B cell (primary cell): ENCODE data around the gene PLPP3. TPM values are rescaled to one million over a fixed set of nuclear protein-coding genes. Genes with fewer than 3 reads are reported as not detected.
A peak's percentile ranks its signal among the peaks of the same experiment; 100 is the strongest.

Experiments used
- ATAC-seq: fragments of 200-7000 bp; cut with Tn5 transposase; one replicate; pipeline ENCODE4 v1.10.0; 2021; ENCODE audit warnings: low read depth, mild to moderate bottlenecking, moderate number of reproducible peaks, moderate library complexity
- CTCF ChIA-PET: fragments of 350-600 bp; sonication (Branson Sonifier 250); formaldehyde crosslinking; loops from one replicate; lab custom pipeline; 2021; ENCODE audit warnings: antibody characterized with exemption, inconsistent platforms; lab: Charles Lee
- POLR2A ChIA-PET: fragments of 350-600 bp; sonication (Branson Sonifier 250); formaldehyde crosslinking; loops from one replicate; lab custom pipeline; 2021; ENCODE audit warnings: antibody characterized with exemption; lab: Charles Lee
- DNase-seq: peaks from one replicate; pipeline ENCODE4 v3.0.0; 2013
- H2AFZ ChIP-seq: 2 replicates; pipeline ENCODE4 v1.6.1; 2012; ENCODE audit warnings: mild to moderate bottlenecking, low read depth, low read length; ENCODE audit not compliant: insufficient read depth, poor library complexity, severe bottlenecking
- H3K27ac ChIP-seq, 2 donors: 1 replicate in 1 of 2; 2 replicates in 1 of 2; pipeline ENCODE4 v1.5.1; 2012 to 2013; ENCODE audit warnings: low read length in 2 of 2, mild to moderate bottlenecking in 2 of 2, moderate library complexity in 1 of 2
- H3K27me3 ChIP-seq, 4 experiments: fragments of 200-600 bp in 1 of 4; sonication (generic) in 1 of 4; replicated peaks in 1 of 4; 1 replicate in 2 of 4; 2 replicates in 2 of 4; pipeline versions ENCODE4 v1.6.1 to v1.7.0; 2013 to 2016; ENCODE audit warnings: low read length in 3 of 4, mild to moderate bottlenecking in 2 of 4, mixed read lengths in 1 of 4, moderate library complexity in 1 of 4; ENCODE audit not compliant: insufficient read depth in 4 of 4, control insufficient read depth in 3 of 4; ENCODE audit errors: control extremely low read depth in 1 of 4
- H3K36me3 ChIP-seq, 2 experiments: replicated peaks in 1 of 2; 1 replicate in 1 of 2; 2 replicates in 1 of 2; pipeline versions ENCODE4 v1.6.1 to v1.7.1; 2013; ENCODE audit warnings: low read length in 1 of 2; ENCODE audit not compliant: insufficient read depth in 2 of 2, control insufficient read depth in 1 of 2; ENCODE audit errors: control extremely low read depth in 1 of 2, extremely low read depth in 1 of 2
- H3K4me1 ChIP-seq, 2 donors: fragments of 200-600 bp in 1 of 2; sonication (generic) in 1 of 2; 1 replicate in 1 of 2; 2 replicates in 1 of 2; pipeline versions ENCODE4 v1.5.1 to v1.6.1; 2013 to 2017; ENCODE audit warnings: low read length in 2 of 2; ENCODE audit not compliant: control insufficient read depth in 2 of 2, insufficient read depth in 2 of 2
- H3K4me2 ChIP-seq: replicated peaks from 2 replicates; pipeline ENCODE3; 2012; ENCODE audit warnings: mild to moderate bottlenecking, low read depth, low read length; ENCODE audit not compliant: poor library complexity, severe bottlenecking
- H3K4me3 ChIP-seq, 5 experiments: fragments of 200-600 bp in 1 of 5; sonication (generic) in 1 of 5; 1 replicate in 3 of 5; 2 replicates in 2 of 5; pipeline versions ENCODE4 v1.5.1 to v1.7.0; 2011 to 2016; ENCODE audit warnings: low read length in 4 of 5, mild to moderate bottlenecking in 4 of 5, low read depth in 2 of 5, control low read depth in 1 of 5, moderate library complexity in 1 of 5; ENCODE audit not compliant: insufficient read depth in 1 of 5; ENCODE audit errors: control extremely low read depth in 1 of 5, extremely low read depth in 1 of 5
- H3K79me2 ChIP-seq: fragments of 200-600 bp; sonication (generic); one replicate; pipeline ENCODE4 v1.6.0; 2016; ENCODE audit warnings: low read length; ENCODE audit not compliant: control insufficient read depth, insufficient read depth
- H3K9ac ChIP-seq: fragments of 200-600 bp; sonication (generic); 2 replicates; pipeline ENCODE4 v1.6.1; 2017; ENCODE audit warnings: mild to moderate bottlenecking, low read length, moderate library complexity
- H3K9me3 ChIP-seq, 3 donors: one replicate each; pipeline versions ENCODE4 v1.6.1 to v1.7.1; 2013; ENCODE audit warnings: low read length in 2 of 3; ENCODE audit not compliant: control insufficient read depth in 2 of 3, insufficient read depth in 1 of 3; ENCODE audit errors: control extremely low read depth in 1 of 3
- H4K20me1 ChIP-seq: 2 replicates; pipeline ENCODE4 v1.6.0; 2012; ENCODE audit warnings: mild to moderate bottlenecking, low read length; ENCODE audit not compliant: insufficient read depth, control insufficient read depth, poor library complexity, severe bottlenecking
- H3K27ac Mint-ChIP-seq: one replicate; pipeline ENCODE4 v1.8.0; 2021; ENCODE audit warnings: mixed read lengths
- H3K27me3 Mint-ChIP-seq: one replicate; pipeline ENCODE4 v1.8.0; 2021; ENCODE audit warnings: mixed read lengths
- H3K4me1 Mint-ChIP-seq: one replicate; pipeline ENCODE4 v1.8.0; 2021; ENCODE audit warnings: mixed read lengths
- H3K4me3 Mint-ChIP-seq: one replicate; pipeline ENCODE4 v1.8.0; 2021; ENCODE audit warnings: mixed read lengths
- H3K9me3 Mint-ChIP-seq: one replicate; pipeline ENCODE4 v1.8.0; 2022; ENCODE audit warnings: mixed read lengths; ENCODE audit not compliant: insufficient read depth
- EZH2 ChIP-seq: IDR thresholded peaks from 2 replicates; pipeline ENCODE4 v1.6.1; 2012; ENCODE audit warnings: borderline replicate concordance, low read depth, mild to moderate bottlenecking, moderate library complexity, low read length; ENCODE audit not compliant: insufficient read depth, poor library complexity, severe bottlenecking
- WGBS: methylation state at CpG from one replicate; pipeline ENCODE4 v1.1.5; 2013; ENCODE audit warnings: missing lambda C conversion rate; ENCODE audit not compliant: insufficient coverage; 5-methylcytosine and 5-hydroxymethylcytosine counted together
- intact Hi-C: fragments of 100-400 bp; cut with micrococcal nuclease; formaldehyde crosslinking; loops from one replicate; pipeline ENCODE4 v1.10.0; 2022
- polyA plus RNA-seq: library from polyadenylated mRNA; depleted of rRNA; stranded (reverse); fragments of >200 nt; gene quantifications from 2 replicates; pipeline ENCODE4 v1.2.3, GENCODE V29; 2012
- total RNA-seq, 2 donors: library from RNA; stranded (reverse); fragments of 120-200 nt in 1 of 2; gene quantifications; 1 replicate in 1 of 2; 2 replicates in 1 of 2; pipeline versions ENCODE4 v1.2.3 to v1.2.4, GENCODE V29; 2013 to 2022
- TF ChIP-seq, protein P1 (sequence below): fragments of 200-600 bp; IDR thresholded peaks from one replicate; pipeline ENCODE4 v1.8.0; 2022; ENCODE audit warnings: antibody characterized with exemption, mild to moderate bottlenecking

Gene PLPP3
- total and polyA plus RNA-seq, 2 donors (not counting 1 experiment from before 2014, with no cell fraction given), result 1.8 to 2.9 TPM

DNA sequence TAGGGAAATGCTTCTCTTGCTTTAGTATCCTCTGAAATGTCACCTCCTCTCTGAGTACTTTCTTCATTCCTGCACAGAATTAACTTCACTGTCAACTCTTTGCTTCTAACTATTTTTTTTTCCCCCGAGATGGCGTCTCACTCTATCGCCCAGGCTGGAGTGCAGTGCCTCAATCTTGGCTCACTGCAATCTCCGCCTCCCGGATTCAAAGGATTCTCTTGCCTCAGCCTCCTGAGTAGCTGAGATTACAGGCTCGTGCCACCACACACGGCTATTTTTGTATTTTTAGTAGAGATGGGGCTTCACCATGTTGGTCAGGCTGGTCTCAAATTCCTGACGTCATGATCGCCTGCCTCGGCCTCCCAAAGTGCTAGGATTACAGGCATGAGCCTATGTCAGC is 1.4 kb upstream of the PLPP3 start:
- Histone ChIP-seq H3K9ac (no peak overlapping the region), H3K9me3 (no peaks in the 10 kb centered on the region), H3K4me2 (no peak overlapping the region), H4K20me1 (no peaks in the 10 kb centered on the region), H3K27me3 (no peaks in the 10 kb centered on the region), H3K27ac (no peak overlapping the region), H2AFZ (no peak overlapping the region), H3K4me1 (peaks cover 23 to 27% of the 10 kb centered on the region in 2 donors), H3K36me3 (no peaks in the 10 kb centered on the region), H3K79me2 (no peaks in the 10 kb centered on the region), H3K4me3 (no peak overlapping the region)
- H3K4me1 Mint-ChIP-seq, result peaks cover 40% of the 10 kb centered on the region
- DNase-seq, result no peak
- ChIA-PET POLR2A (no interaction called here), CTCF (interaction anchor here (0.9 to 8.1 kb wide), 6 partner anchors 9 to 1303 kb away, joined by 3 to 85 read pairs (median 4); no protein-coding TSS in a partner anchor)
- no peak for ATAC-seq
- H3K4me3 Mint-ChIP-seq, result peak overlapping the region; percentile 18
- intact Hi-C loops, result loop anchor here (10.0 kb wide), 1 partner anchor 1366 kb away; the partner anchor contains the start of gene USP24
- 94% methylated on average over 10 of the region's 10 CpGs for WGBS
- TF ChIP-seq EZH2, result no peak
- TF ChIP-seq, protein P1, sequence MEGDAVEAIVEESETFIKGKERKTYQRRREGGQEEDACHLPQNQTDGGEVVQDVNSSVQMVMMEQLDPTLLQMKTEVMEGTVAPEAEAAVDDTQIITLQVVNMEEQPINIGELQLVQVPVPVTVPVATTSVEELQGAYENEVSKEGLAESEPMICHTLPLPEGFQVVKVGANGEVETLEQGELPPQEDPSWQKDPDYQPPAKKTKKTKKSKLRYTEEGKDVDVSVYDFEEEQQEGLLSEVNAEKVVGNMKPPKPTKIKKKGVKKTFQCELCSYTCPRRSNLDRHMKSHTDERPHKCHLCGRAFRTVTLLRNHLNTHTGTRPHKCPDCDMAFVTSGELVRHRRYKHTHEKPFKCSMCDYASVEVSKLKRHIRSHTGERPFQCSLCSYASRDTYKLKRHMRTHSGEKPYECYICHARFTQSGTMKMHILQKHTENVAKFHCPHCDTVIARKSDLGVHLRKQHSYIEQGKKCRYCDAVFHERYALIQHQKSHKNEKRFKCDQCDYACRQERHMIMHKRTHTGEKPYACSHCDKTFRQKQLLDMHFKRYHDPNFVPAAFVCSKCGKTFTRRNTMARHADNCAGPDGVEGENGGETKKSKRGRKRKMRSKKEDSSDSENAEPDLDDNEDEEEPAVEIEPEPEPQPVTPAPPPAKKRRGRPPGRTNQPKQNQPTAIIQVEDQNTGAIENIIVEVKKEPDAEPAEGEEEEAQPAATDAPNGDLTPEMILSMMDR, result no peak
- peaks cover 3% of the 10 kb centered on the region for H3K27me3 Mint-ChIP-seq
- no peaks in the 10 kb centered on the region for H3K9me3 Mint-ChIP-seq
- no peak overlapping the region for H3K27ac Mint-ChIP-seq

DNA sequence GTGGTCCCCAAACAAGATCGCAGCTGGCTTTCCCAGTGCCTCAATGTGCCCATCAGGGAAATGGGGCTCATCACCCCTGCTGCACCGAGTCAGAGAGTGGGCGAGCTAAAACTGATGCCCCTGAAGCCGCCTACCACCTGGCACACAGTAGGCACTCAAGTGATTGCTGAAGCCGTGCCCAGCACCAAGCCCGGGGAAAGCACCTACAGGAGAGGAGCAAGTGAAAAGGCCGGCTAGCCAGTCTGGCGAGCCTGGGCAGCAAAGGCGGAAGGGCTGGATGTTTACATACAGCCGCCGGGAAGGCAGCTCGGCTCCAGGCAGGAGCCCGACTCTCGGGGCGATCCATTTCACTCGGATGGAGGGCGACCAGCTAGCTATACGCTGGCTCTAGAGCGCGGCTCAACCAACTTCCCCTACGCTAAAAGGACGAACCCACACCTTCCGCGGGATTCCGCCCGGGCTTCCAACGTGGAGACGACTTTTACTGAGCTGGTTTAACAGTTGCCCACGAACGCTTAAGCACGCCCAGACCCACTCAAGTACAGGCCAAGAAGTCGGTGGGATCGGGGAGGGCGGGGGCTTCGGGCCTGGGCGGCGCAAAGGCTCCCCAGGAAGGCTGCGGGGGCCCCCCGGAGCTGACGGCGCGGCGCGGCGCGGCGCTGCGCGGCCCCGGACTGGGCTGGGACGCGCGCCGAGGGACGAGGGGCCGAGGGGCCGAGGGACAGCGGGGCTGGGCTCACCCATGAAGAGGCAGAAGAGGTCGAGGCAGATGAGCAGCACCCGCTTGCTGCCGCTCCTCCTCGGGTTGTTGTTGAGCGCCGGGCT is 1.0 kb downstream of the PLPP3 start:
- Histone ChIP-seq H3K27ac (peak overlapping the region in 1 of 2 donors; percentile 29), H3K4me3 (peak overlapping the region; percentile 51 to 84 (median 72)), H3K9ac (peak overlapping the region; percentile 75), H3K36me3 (no peaks in the 10 kb centered on the region), H3K27me3 (no peaks in the 10 kb centered on the region), H2AFZ (peak overlapping the region; percentile 89), H4K20me1 (no peaks in the 10 kb centered on the region), H3K79me2 (peaks cover 8% of the 10 kb centered on the region), H3K9me3 (no peaks in the 10 kb centered on the region), H3K4me2 (peak overlapping the region; percentile 90), H3K4me1 (peaks cover 35 to 41% of the 10 kb centered on the region in 2 donors)
- H3K4me3 Mint-ChIP-seq, result peak overlapping the region; percentile 99
- H3K27me3 Mint-ChIP-seq, result peaks cover 3% of the 10 kb centered on the region
- ChIA-PET POLR2A (no interaction called here), CTCF (interaction anchor here (0.6 to 8.1 kb wide), 6 partner anchors 6 to 1404 kb away, joined by 3 to 85 read pairs (median 6); no protein-coding TSS in a partner anchor)
- no peak for TF ChIP-seq EZH2
- TF ChIP-seq, protein P1, result no peak
- WGBS, result 2% methylated on average over 64 of the region's 64 CpGs
- H3K27ac Mint-ChIP-seq, result peak overlapping the region; percentile 89
- H3K4me1 Mint-ChIP-seq, result peaks cover 54% of the 10 kb centered on the region
- ATAC-seq (peak; percentile 29), DNase-seq (peak; percentile 63)
- intact Hi-C loops, result loop anchor here (5.0 to 10.0 kb wide), 3 partner anchors 156 to 1104 kb away; no protein-coding TSS in a partner anchor
- H3K9me3 Mint-ChIP-seq, result no peaks in the 10 kb centered on the region
